ENCODE data around the gene MAPK14.

The MAPK14 gene

GRCh38 chr6:36139431-36139830 lies 111.8 kb downstream of the MAPK14 start:
- intact Hi-C loops (cut with DNase I; ENCODE audit: low total_unique reads), result no loop called here

GRCh38 chr6:36139991-36140710 lies 112.5 kb downstream of the MAPK14 start:
- H3K27me3 ChIP-seq, result no peaks in the 10 kb centered on the region
- peaks cover 0 to 27% (median 3%) of the 10 kb centered on the region in 3 donors for H3K36me3 ChIP-seq
- TF ChIP-seq, protein P1, sequence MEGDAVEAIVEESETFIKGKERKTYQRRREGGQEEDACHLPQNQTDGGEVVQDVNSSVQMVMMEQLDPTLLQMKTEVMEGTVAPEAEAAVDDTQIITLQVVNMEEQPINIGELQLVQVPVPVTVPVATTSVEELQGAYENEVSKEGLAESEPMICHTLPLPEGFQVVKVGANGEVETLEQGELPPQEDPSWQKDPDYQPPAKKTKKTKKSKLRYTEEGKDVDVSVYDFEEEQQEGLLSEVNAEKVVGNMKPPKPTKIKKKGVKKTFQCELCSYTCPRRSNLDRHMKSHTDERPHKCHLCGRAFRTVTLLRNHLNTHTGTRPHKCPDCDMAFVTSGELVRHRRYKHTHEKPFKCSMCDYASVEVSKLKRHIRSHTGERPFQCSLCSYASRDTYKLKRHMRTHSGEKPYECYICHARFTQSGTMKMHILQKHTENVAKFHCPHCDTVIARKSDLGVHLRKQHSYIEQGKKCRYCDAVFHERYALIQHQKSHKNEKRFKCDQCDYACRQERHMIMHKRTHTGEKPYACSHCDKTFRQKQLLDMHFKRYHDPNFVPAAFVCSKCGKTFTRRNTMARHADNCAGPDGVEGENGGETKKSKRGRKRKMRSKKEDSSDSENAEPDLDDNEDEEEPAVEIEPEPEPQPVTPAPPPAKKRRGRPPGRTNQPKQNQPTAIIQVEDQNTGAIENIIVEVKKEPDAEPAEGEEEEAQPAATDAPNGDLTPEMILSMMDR (IDR thresholded peaks at IDR 0.05), result no peak
- H3K4me1 ChIP-seq, result no peaks in the 10 kb centered on the region
- no peak overlapping the region for H3K4me3 ChIP-seq
- no peaks in the 10 kb centered on the region for H3K9me3 ChIP-seq
- H3K27ac ChIP-seq, result no peak overlapping the region
- intact Hi-C loops (cut with DNase I; ENCODE audit: low total_unique reads), result no loop called here
- DNase-seq, result no peak

More at GRCh38 chr6:36139431-36139830, 111.8 kb downstream of the MAPK14 start:
- H3K36me3 ChIP-seq, result peaks cover 0 to 27% (median 3%) of the 10 kb centered on the region in 3 donors
- H3K27ac ChIP-seq, result no peak overlapping the region
- DNase-seq, result no peak
- H3K27me3 ChIP-seq, result no peaks in the 10 kb centered on the region
- TF ChIP-seq, protein P1 (IDR thresholded peaks at IDR 0.05), result no peak
- H3K4me3 ChIP-seq, result no peak overlapping the region
- no peaks in the 10 kb centered on the region for H3K4me1 ChIP-seq
- H3K9me3 ChIP-seq, result no peaks in the 10 kb centered on the region

- DNase-seq, result no peak
- Histone ChIP-seq H3K36me3 (peaks cover 0 to 27% (median 3%) of the 10 kb centered on the region in 3 donors), H3K27ac (no peak overlapping the region), H3K4me1 (no peaks in the 10 kb centered on the region), H3K4me3 (no peak overlapping the region), H3K27me3 (no peaks in the 10 kb centered on the region), H3K9me3 (no peaks in the 10 kb centered on the region)
- intact Hi-C loops (cut with DNase I; ENCODE audit: low total_unique reads), result no loop called here
- TF ChIP-seq, protein P1 (IDR thresholded peaks at IDR 0.05), result no peak
These were observed 113.5 kb downstream of the MAPK14 start for GRCh38 chr6:36141091-36141490.

- H3K36me3 ChIP-seq, result peaks cover 0 to 27% (median 3%) of the 10 kb centered on the region in 3 donors
- H3K4me1 ChIP-seq, result no peaks in the 10 kb centered on the region
- H3K27me3 ChIP-seq, result no peaks in the 10 kb centered on the region
- intact Hi-C loops (cut with DNase I; ENCODE audit: low total_unique reads), result no loop called here
- DNase-seq, result no peak
- no peaks in the 10 kb centered on the region for H3K9me3 ChIP-seq
- no peak overlapping the region for H3K4me3 ChIP-seq
- no peak overlapping the region for H3K27ac ChIP-seq
- TF ChIP-seq, protein P1 (IDR thresholded peaks at IDR 0.05), result no peak
These were observed 114.4 kb downstream of the MAPK14 start for GRCh38 chr6:36141961-36142360.

DNA sequence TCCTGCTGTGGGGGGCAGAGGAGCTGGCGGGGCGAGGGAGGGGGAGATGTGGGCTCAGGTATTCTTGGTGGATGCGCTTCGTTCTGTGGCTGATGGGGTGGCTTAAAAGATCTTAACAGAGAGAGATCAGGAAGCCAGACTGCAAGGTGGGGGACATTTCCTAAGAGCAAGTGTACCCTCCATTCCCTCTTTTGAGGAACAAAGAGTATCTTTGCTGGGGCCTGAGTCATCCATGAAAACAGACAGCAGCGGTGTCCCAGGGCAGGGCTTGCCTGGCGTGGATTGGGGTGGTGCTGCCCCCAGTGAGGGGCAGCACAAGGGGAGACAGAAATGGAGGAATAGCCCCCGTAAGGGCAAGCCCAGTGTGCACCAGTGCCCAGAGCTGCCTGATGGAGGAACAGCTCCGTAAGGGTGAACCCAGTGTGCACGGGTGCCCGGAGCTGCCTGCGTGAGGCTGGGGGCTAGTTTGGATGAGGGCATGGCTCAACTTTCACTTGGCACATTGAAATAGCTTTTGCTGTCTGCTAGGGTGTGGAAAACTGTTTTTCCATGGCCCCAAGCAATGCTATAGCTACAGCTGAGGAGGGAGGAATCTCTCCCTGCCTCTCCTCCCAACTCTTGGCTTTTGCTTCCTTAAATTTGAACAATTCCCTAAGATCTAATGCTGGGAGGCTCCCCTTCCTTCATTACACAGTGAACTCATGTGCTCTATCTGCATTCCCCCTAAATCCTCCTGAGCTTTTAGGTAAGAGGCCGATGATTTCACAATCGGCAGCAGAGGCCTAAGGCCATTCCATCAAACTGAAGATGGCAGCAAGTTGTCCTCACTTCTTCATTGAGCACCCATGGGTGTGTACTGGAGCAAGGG lies 115.6 kb downstream of the MAPK14 start:
- no peaks in the 10 kb centered on the region for H3K4me1 ChIP-seq
- H3K4me3 ChIP-seq, result no peak overlapping the region
- DNase-seq, result no peak
- no peak overlapping the region for H3K27ac ChIP-seq
- no peaks in the 10 kb centered on the region for H3K9me3 ChIP-seq
- H3K36me3 ChIP-seq, result peaks cover 0 to 19% (median 3%) of the 10 kb centered on the region in 3 donors
- intact Hi-C loops (cut with DNase I; ENCODE audit: low total_unique reads), result no loop called here
- TF ChIP-seq, protein P1 (IDR thresholded peaks at IDR 0.05), result no peak
- no peaks in the 10 kb centered on the region for H3K27me3 ChIP-seq
